Stimulated activated CD4-positive, alpha-beta T cell treated with anti-CD3 and anti-CD28 coated beads, Interleukin-1b, Interleukin-23, amount 100 ng/mL, for 24 hours (primary cell): ENCODE measurements around the gene GLUD1.
"Not testable (repeated sequence)": the region's sequence is repeated elsewhere in the genome, so short reads cannot be mapped to it uniquely, and the experiment has no call there.

ENCODE experiments used
- DNase-seq, 4 experiments: peaks; one replicate each; pipeline ENCODE4 v3.0.0-alpha.2; 2020; ENCODE audit warnings: low read depth in 4 of 4, low spot score in 1 of 4

Gene GLUD1

GRCh38 chr10:87053111-87053510, 41.5 kb downstream of the GLUD1 start:
- no peak for DNase-seq

GRCh38 chr10:87045434-87045938, 49.2 kb downstream of the GLUD1 start:
- DNase-seq = no peak

GRCh38 chr10:87043579-87043978, 51.1 kb downstream of the GLUD1 start:
- not testable (repeated sequence) for DNase-seq

- no peak for DNase-seq
These were observed 55.9 kb downstream of the GLUD1 start for GRCh38 chr10:87038786-87039185.

GRCh38 chr10:87038286-87038717, 56.3 kb downstream of the GLUD1 start:
- DNase-seq = no peak

- DNase-seq = no peak
These were observed 58.0 kb downstream of the GLUD1 start for GRCh38 chr10:87036623-87037022.

- no peak for DNase-seq
These were observed 63.6 kb downstream of the GLUD1 start for GRCh38 chr10:87030912-87031635.

GRCh38 chr10:87030419-87030818, 64.2 kb downstream of the GLUD1 start:
- DNase-seq = not testable (repeated sequence)

- not testable (repeated sequence) for DNase-seq
These were observed 67.7 kb downstream of the GLUD1 start for GRCh38 chr10:87026747-87027508.

GRCh38 chr10:87025285-87025958, 69.2 kb downstream of the GLUD1 start:
- DNase-seq = peak in 1 of 4 experiments; percentile 18

GRCh38 chr10:87020056-87020455, 74.6 kb downstream of the GLUD1 start, which contains the start of gene FAM25A:
Gene FAM25A (plus strand): TSS chr10:87020294. CDS start chr10:87020325, 31 bp downstream.
- DNase-seq = not testable (repeated sequence)

- not testable (repeated sequence) for DNase-seq
These were observed 75.1 kb downstream of the GLUD1 start for GRCh38 chr10:87019504-87019903.

- not testable (repeated sequence) for DNase-seq
These were observed 75.6 kb downstream of the GLUD1 start for GRCh38 chr10:87019066-87019465.

- not testable (repeated sequence) for DNase-seq
These were observed 76.5 kb downstream of the GLUD1 start for GRCh38 chr10:87018127-87018526.

- DNase-seq = not testable (repeated sequence)
These were observed 79.5 kb downstream of the GLUD1 start for GRCh38 chr10:87014986-87015716.

GRCh38 chr10:87013528-87013927, 81.1 kb downstream of the GLUD1 start:
- not testable (repeated sequence) for DNase-seq

- DNase-seq = not testable (repeated sequence)
These were observed 85.4 kb downstream of the GLUD1 start for GRCh38 chr10:87009134-87009696.

GRCh38 chr10:87008303-87008702, 86.3 kb downstream of the GLUD1 start:
- not testable (repeated sequence) for DNase-seq

GRCh38 chr10:87007674-87008073, 87.0 kb downstream of the GLUD1 start:
- not testable (repeated sequence) for DNase-seq

- not testable (repeated sequence) for DNase-seq
These were observed 87.5 kb downstream of the GLUD1 start for GRCh38 chr10:87007124-87007523.
